OCI-LY7 (cell line): Measurements from ENCODE around the gene RABEPK.
"Not testable (repeated sequence)": the region's sequence is repeated elsewhere in the genome, so short reads cannot be mapped to it uniquely, and the experiment has no call there.

Experiments used
- CTCF ChIP-seq: fragments of 200-600 bp; sonication (generic); conservative IDR thresholded peaks from 2 replicates; pipeline ENCODE4 v1.5.1; 2014; ENCODE audit warnings: mild to moderate bottlenecking, antibody characterized with exemption, low read length, moderate library complexity, mixed read lengths
- EZH2phosphoT487 ChIP-seq: fragments of 200-600 bp; sonication (generic); IDR thresholded peaks from 2 replicates; pipeline ENCODE4 v1.6.1; 2018; ENCODE audit warnings: low read depth, borderline replicate concordance, mild to moderate bottlenecking, mixed run types, antibody characterized with exemption, low read length, moderate library complexity, mixed read lengths

GRCh38 chr9:125181756-125182155, 18.6 kb upstream of the RABEPK start:
- not testable (repeated sequence) for TF ChIP-seq CTCF, EZH2phosphoT487
